T-helper 2 cell treated with Interferon-gamma antibody and Interleukin-4, amounts not matched to agents 100 ng/mL and 5 ng/mL, for 36 hours (primary cell): ENCODE measurements around the gene LRRC55. TPM values are rescaled to one million over a fixed set of nuclear protein-coding genes. Genes with fewer than 3 reads are reported as not detected.
"Not testable (repeated sequence)": the region's sequence is repeated elsewhere in the genome, so short reads cannot be mapped to it uniquely, and the experiment has no call there.

Experiments used
- intact Hi-C: fragments of 100-400 bp; cut with micrococcal nuclease; formaldehyde crosslinking; loops from one replicate; pipeline ENCODE4 v1.15.1; 2023
- total RNA-seq: library from RNA; stranded (reverse); gene quantifications from 2 replicates; pipeline ENCODE4 v1.2.3, GENCODE V29; 2022

The LRRC55 gene
- total RNA-seq, 1 donor from 2014 or later = not detected

DNA sequence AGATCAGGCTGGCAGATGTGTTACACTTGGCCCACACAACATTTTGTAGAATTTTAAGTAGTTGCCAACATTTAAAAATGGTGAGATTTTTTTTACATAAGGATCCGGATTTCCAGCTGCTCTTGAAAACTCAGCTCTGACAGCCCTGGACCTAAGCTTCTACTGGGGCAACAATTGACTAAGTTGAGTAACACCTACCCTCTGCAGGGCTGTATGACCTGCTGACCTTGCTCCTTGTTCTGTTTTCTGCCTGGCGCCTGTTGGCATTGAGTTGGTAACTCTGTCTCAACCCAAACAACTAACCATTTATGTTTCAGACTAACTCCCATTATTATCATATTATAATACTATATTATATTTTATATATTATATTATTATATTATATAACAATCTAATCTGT is 21.1 kb upstream of the LRRC55 start:
- intact Hi-C loops = no loop called here

DNA sequence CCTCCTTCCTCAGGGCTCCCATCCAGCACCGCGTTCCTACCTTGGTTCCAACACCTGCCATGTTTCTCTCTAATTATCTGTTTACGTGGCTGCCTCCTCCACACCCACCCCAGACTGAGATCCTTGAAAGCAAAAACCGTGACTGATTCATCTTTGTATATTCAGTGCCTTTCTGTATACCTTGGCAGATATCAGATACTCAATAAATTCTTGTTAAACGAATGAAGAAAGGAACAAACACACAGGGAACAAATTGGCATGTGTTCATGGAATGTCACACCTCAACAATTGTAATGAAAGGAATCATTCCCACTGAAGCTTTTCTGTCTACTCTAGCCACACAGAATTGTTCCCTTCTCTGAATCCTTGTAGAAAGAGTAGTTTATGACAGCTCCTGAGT is 20.4 kb upstream of the LRRC55 start:
- intact Hi-C loops = no loop called here

DNA sequence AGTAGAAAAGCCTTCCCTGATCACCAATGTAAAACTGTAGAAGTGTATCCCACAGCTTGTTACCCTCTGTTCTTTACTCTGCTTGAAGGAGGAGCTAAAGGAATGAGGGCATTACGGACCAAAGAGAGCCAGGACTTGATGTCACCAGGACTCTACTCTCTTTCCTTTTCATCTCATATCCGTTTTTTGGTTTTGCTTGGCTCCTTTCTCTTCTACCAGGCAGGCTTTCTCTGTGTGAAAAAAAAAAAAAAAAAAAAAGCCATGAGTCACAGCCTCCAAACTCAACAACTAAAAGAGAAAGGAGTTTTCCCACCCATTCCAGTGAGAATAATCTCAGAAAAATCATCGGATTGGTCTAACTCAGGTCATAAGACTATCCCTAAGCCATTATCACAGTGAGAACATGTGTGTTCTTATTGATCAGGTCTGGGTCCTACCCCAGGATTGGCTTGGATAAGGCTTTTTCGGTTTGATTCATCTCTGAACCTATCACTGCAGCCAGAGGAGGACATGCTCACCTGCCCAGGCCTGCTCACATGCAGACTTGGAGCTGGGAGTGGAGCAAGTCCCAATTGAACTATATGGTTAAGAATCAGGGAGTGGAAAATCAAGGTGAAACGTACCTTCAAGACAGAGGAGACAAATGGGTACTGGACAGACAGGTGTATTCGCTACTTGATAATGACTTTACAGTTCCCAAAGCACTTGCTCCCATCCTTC is 19.4 kb upstream of the LRRC55 start:
- intact Hi-C loops = no loop called here

DNA sequence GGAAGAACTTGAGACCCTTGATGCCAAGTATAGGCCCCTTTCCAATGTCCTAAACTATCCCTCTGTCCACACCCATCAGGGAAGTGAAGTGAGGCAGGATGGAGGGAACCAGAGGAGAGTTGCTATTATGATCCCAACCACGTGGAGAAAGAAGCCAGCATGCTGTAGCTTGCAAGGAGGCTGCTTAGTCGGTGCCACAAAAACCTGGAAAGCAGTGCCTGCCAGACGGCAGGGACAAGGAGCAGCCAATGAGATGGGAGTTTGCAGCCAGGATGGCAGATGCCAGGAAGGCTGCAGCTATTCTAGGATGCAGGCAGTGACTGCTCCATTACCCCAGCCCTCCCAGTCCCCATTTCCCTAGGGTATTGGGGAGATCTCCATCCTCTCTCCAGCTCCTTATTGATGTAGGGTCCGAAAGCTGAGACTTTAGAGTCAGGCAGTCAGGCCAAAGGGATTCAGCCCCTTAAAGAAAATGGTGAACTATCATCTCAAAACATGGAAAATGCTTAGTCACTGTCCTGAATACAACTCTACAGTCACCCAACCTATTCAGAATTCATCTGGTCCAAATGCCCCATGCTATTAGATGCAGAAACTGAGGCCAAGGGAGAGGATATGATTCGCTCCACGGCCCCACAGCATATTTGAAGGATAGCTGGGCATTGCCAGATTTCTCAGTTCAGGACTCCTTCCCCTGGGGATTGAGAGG is 18.4 kb upstream of the LRRC55 start:
- intact Hi-C loops = no loop called here

DNA sequence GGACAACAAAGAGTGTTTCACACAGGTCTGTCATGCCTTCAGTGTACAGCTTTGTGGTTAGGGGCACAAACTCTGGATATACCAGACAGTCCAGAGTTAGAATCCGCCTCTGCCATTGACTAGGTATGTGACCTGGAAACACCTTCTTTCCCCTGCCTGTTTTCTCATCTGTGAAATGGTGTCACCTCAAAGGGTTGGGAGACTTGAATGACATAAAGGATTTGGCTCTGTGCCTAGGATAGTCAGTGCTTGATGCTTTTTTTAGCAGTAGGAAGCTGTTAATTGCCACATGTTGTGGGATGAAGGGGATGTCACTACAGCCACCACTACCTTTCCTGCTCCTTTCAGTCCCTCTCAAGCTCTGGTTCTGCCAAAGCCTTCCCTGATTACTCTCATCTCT is 17.4 kb upstream of the LRRC55 start:
- intact Hi-C loops = no loop called here

DNA sequence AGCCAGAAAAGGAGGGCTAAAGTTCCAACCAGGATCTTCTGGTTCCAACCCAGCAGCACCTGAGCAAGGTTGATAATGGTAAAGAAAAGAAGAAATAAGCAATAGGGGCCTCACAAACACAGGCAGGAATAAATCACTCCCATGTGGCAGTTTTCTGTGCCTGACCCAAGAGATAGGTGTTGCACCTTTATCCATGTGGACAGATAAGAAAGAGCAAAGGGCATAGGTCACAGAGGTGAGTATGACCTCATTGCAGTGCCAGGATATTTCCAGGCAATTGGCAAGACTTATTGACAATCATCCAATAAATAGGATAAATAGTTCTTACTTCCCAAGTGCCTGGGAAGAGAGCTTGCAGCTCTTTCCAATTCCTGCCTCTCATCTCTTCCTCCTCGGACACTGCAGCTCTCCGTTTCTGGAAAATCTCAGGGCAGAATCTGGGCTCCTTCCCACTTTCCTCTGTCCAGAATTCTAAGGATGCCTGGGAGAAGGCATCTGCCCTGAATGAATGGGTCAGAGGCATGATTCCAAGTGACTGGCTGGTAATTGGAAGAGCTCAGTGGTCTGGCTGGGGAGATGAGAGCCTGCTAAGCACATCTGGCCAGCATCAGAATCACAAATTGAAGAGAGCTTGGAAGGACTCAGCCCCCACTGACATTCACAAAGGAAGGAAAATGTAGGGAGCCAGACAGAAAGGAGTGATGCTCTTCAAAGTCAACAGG is 14.5 kb upstream of the LRRC55 start:
- intact Hi-C loops = no loop called here

DNA sequence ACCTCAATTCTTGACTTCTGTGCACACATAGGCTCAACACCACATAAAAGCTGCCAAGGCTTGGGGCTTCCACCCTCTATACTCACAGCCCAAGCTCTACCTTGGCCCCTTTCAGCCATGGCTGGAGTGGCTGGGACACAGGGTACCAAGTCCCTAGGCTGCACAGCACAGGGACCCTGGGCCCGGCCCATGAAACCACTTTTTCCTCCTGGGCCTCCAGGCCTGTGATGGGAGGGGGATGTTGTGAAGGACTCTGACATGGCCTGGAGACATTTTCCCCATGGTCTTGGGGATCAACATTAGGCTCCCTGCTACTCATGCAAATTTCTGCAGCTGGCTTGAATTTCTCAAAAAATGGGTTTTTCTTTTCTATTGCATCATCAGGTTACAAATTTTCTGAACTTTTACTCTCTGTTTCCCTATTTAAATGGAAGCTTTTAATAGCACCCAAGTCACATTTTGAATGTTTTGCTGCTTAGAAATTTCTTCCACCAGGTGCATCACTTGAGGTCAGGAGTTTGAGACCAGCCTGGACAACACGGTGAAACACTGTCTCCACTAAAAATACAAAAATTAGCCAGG is 11.9 kb upstream of the LRRC55 start:
- intact Hi-C loops = not testable (repeated sequence)

DNA sequence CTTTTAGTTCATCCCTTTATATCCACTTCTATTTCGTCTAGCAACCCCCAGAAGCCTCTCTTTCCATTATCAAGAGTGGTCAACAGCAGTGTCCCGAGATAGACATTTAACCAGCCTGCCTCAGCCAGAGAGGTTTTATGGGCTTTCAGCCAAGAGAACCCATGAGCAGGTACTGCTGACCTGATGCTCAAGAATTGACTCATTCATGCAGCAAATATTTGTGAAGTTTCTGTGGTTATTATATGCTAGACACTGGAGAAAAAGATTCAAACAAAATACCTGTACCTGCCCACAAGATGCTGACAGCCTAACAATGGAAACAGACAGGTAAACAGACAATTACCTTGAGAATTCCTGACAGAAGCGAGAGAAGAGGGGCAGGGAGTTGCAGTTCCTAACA is 9.7 kb upstream of the LRRC55 start:
- intact Hi-C loops = no loop called here

DNA sequence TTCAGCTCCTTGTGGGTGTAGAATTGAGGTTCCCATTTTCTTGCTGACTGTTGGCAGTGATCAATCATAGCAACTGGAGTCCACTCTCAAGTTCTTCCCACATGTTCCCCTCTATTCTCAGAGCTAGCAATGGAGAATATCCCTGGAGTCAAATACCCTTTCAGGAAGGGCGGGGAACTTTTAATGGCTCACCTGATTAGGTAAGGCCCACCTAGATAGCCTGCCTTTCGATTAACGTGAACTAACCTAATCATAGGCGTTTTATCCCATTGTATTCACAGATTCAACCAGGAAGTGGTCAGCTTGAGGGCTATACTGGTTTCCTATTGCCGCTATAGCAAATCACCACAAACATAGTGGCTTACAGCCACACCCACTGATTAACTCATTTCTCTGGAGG is 7.1 kb upstream of the LRRC55 start:
- intact Hi-C loops = no loop called here

DNA sequence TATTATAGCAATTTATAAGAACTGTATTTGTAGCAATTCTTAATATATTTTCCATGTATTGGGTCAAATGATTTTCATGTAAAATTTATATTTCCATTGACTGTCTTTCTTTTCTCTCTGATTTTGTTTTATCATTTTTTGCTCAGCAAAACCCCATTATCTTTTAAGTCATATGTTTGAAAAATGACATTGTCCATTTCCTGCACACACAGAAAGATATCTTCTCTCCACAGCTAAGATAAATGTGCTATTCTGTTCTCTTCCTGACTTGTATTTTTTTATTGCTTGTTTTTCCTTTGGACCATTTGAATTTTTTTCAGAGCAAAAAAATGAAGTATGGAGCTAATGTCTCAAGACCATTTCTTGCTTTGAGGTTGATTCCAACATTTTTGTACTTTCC is 6.3 kb upstream of the LRRC55 start:
- intact Hi-C loops = no loop called here

DNA sequence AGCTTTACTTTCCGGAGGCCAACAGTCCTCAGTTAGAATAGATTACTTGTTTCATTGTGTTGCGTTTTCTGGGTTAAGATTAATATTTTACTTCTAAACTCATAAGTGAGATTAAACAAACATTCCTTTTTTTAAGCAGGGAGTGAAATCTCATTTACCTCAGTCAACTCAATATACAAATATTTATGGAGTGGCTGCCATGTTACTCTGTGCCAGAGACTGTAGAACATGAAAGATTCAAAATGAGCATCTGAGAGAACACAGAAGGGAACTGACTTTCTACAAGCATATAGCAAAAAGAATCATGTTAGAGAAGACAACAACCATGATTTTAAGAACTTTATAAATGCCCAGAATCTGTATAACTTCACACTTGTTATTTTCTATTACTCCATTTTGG is 3.4 kb upstream of the LRRC55 start:
- intact Hi-C loops = no loop called here

DNA sequence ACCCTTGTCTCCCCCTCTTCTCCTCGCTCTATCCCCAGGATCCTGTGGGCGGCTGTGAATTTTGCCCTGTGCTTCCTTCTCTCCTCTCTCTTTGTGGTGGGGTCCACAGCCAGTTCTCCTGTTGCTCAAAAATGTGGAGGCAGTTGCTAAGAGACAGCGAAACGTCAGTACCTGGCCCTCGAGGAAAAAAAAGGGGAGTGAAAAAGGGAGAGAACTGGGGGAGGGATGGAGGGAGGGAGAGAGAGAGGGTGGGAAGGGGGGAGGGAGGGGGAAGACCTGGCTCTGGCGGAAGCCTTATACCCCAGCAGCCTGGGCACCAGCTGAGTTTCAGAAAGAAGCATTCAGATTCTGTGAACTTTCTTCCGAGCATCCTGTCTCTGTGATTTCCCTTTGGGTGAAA is 2.1 kb upstream of the LRRC55 start:
- intact Hi-C loops = no loop called here

DNA sequence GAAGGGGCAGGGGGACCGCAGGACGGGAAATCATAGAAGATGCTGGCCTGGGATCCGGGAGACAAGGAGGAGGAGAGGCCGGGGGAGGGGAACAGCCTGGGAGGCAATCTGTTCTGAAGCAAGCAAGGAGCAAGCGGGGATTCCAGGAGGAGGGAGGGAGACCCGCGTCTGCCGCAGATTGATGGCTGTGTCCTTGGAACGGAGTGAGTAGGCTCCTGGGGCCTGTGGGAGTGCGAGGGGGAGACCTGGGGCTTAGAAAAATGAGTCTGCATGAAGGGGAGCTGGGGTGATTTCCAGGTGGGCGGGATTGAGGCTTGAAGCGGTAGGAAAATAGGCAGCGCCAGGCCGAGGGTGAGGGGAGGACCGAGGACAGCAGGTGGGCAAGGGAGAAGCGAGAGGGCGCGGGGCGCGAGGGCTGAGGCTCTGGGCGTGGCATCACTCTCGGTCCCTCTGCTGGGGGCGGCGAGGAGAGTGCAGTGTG is 1.6 kb upstream of the LRRC55 start:
- intact Hi-C loops = no loop called here

DNA sequence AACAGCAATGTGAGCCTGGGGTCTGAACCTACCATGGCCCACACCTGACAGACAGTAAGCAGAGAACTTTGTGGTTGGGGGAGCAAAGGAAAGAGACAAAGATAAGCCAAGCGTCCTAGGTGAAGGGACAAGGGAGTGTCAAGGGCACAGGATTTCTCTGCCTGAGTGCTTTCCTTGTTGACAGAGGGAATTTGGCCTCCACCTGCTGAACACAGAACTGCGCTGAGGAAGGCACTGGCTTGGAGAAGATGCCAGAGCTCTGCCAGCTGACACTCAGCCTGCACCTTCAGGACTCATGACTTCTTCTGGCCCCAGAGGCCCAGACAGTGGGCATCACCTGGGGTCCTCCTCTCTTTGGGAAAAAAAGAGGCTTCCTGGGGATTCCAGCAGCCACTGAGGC is 789 bp upstream of the LRRC55 start:
- intact Hi-C loops = no loop called here

DNA sequence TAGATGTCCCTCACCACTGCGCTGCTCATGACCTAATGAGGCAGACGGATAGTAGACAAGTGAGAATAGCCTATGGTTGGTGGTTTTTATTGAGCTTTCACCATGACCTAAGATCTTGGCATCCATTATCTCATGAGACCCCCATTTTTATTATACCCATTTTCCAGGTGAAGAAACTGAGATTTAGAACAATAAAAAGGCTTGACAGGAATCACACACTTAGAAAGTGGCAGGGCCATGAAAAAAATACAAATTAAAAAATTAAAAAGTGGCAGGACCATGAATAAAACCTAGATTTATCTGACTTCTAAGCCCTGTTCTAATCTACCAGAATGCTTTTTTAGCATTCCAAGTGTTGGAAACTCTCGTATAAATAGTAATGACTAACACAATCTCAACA is 1.1 kb downstream of the LRRC55 start:
- intact Hi-C loops = no loop called here

DNA sequence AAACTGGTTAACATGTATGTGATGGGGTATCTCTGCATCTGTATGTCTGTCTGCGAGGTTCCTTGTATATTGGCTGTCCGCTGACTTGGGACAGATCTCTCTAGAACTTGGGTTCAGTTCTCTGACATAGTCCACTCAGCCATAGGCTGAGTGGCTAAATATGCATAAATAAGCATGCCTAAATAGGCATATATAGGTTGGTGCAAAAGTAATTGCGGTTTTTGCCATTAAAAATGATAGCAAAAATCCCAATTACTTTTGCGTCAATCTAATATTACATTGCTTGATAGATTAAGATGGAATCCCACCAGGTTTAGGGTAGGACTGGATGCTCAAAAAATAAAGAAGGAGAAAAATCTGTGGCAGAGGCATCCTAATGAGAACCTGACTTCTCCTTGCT is 8.8 kb downstream of the LRRC55 start:
- intact Hi-C loops = no loop called here

DNA sequence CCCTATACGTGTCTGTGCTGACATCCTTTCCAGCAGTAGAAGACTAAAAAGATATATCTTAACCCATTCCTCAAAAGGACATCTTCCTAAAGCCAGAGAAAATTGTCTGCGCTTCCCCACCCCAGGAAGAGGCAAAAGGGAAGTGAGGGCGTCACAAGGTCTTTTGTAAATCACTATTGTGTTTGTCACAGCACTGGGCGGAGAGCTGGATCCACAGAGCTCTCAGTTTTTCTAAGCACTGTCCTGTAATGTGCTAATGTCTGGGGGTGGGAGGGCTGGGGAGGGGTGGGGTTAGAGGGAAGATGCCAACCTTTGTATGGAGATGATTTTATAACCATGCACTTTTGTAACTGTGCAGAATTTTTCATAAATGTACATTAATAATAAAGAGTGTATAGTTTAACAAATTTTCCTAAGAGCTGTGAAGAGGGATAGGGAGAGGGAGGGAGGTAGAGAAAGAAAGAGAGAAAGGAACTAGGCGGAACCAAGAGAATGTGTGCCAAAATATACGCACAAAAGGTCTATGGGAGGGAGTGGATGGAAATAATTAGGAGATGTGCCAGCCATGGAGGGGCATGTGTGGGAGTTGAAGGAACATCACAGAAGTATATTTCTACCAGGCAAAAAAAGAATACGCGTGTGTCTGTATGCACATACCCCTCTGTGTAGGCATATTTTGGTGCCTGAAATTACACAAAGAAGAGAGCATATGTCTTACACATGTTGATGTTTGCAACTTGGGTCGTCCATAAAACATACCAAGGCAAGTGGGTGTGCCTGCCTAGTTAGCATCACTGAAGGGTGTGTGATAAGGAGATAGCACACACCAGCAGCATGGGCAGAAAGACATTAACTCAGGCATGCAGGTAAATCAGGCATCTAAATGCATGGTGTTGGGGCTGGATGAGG is 9.8 kb downstream of the LRRC55 start:
- intact Hi-C loops = no loop called here

DNA sequence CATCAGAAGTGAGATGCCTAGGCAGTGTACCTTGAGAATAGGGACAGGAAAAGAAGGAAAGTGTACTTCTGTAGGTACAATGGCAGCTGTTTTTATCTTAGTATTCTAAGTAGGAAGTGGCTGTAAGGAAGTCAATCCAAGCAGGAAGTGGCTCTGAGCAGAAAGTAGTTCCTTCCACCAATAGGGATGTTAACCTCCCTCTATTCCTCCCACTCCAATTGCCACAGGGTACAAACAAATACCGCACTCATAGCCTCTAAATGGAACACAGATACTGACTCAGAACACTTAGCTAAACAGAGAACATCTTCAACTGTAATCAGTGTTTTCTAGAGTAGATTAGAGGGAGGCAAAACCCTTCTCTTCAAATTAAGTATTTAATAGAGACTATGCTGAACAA is 10.6 kb downstream of the LRRC55 start:
- intact Hi-C loops = no loop called here

DNA sequence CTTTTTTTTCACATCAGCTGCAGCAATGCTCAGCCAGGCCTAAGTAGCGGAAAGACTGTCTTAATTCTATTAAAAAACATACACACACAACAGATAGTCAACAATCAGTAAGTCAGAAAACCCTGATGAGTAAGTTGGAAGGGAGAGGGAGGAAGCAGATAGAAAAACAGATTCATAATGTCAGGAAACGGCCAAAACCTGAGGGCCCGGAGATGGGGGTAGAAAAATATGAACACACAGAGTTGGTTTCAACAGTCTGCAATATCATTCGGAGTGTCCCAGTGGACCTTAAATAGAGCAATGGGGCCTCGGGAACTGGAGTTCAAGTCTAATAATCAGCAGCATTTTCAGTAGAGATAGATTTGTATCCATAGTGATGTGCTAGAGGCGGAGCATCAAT is 14.8 kb downstream of the LRRC55 start:
- intact Hi-C loops = no loop called here

DNA sequence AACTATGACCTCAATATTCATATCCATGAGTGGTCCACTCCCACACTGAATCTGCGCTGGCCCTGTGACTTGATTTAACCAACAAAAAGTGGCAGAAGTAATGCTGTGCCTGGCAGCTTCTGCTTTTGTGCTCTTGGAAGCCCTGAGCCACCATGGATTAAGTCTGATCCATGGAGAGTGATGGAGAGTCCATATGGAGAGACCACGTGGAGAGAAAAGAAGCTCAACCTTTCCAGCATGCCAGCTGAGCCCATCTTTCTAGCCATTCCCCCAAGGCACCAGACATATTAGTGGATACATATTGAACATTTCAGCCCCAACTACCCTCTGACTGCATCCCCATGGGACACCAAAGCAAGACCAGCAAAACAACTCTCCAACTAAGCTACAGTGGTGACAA is 16.0 kb downstream of the LRRC55 start:
- intact Hi-C loops = no loop called here

DNA sequence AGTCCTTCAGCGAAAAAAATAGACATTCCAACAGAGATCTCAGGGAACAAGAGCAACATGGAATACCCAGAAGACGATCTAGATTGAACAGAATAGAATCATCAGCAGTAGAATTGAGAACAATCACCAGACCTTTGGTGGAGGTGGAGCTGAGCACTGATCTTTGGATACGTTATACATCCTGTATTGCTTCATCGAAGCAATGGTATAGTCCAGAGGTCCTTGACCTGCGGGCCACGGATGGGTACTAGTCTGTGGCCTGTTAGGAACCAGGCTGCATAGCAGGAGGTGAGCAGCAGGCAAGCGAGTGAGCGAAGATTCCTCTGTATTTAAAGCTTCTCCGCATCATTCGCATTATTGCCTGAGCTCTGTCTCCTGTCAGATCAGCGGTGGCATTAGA is 17.6 kb downstream of the LRRC55 start:
- intact Hi-C loops = no loop called here
